GM19397 (cell line): ENCODE measurements around the gene NT5C2.

ENCODE experiments used
- ATAC-seq: cut with Tn5 transposase; IDR thresholded peaks from one replicate; pipeline ENCODE4 v1.9.1; 2021; ENCODE audit warnings: mild to moderate bottlenecking, moderate library complexity; ENCODE audit not compliant: unreplicated experiment

NT5C2 gene

DNA sequence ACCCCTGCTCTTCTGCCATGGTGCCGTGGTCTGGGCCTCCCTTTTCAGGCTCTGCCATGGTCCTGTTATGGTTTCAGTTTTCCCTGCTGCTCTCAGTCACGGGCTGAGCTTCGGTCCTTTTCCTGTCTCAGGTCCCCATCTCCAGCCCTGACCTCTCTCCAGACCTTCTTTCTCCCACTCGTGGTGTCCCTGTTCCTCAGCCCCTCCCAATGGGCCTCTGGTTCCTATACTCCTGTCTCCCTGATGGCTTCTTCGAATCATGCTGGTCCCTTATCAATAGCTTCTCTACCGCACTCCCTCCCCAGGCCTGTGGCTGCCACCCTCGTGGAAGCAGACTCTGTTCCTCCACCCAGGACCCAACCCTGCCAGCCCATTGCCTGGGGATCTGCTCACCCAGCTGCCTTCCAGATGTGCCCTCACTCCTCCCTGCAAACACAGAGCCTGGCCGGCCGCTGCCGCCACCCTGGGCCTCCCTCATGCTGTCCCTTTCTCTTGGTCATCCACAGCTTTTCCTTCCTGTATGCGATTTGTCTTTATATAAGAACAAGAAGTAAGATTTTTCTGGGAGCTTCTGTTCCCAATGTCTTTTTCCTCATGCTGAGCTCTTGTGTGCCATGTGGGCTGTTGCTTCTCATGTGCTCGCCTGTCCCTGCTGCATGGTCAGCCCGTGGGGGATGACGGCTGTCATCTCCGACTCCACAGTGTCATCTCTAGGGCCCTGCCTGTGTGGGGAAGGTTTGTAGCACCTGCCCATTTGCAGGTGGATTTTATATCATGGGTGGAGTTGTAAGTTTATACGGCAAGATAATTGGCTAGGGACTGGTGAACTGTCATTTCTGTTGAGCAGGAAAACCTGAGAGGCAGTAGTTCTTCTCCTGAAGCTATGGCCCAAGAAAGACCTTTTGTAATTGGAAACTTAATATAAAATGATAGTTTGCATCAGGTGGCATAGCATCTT, 126.7 kb downstream of the NT5C2 start:
- ATAC-seq = no peak

DNA sequence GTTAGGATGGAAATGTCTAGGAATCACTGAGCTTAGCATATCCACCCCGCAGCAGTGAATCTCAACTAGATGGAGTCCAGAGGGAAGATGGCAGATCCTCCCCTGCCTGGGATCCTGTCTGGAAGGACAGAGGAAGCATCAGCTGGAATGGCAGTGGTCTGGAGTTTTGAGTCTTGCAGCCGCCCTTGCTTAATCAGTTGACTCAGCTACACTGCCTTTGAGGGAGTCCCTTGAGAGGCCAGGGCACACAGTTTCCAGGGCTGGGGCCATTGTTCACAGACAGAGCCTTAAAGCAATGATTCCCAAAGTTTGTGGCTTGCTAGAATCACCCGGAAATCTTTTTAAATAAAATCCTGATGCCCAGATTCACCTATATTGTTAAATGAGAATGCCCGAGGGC, 128.1 kb downstream of the NT5C2 start:
- ATAC-seq = no peak

DNA sequence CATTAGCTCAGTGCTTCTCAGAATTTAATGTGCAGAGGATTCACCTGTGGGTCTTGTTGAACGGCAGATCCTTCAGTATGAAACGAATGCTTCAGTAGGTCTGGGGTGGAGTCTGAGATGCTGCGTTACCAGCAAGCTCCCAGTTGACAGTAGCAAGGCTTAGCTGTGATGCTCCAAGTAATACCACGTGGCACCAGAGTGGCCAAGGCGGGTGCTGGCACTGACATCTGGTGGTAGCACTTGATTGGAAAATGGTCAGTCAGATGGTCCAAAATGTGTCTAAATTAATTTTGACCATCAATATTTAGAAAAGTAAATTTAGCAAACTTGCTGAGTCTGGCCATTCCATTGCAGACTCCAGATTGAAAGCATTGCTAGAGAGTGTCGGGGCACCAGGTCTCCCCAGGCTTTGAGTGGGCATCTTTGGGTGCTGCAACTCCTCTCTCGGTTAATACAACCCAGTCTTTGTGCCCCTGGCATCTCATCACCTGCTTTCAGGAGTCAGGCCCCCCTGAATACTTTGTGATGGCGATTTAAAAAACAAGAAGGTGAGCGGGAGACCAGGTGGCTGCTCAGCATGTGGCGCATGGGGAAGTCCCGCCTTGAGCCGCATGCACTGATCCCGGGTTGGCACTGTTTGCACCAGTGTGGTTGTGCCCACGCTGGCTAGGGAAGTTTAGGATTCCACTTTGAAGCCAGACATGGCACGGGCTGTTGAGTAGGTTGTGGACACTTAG, 130.1 kb downstream of the NT5C2 start:
- no peak for ATAC-seq

DNA sequence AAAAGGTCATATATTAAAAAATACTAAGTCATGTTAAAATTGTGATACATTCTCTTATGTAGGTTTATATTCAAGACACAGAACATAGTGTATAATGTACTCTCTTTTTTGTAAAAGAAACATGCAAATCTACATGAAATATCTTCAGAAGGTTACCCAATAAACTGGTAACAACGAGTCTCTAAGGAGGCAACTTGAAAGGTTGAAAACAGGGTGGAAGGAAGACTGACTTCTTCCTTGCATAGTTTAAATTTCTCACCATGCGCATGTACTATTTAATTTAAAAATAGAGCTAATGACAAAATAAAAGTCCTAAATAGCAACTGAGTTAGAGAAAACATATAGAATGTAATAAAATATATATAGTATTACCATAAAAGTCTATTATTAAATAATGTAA, 132.5 kb downstream of the NT5C2 start:
- no peak for ATAC-seq

DNA sequence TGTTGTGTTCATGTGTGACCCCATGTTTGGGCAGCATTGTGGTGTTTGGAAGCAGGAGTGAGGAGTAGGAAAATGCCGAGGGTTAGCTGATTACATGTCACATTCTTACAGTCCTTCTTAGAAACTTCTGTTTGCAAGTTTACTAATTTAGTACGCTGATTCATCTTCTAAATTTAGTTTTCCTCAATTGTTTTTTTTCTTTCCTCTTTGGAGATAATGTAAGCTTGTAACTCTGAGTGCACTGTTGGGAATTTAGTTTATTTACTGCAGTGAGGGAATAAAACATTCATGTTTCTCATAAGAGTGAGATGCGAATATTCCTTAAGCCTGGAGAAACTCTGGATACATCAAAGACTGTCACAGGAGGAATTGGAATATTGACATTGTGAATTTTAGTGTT, 135.0 kb downstream of the NT5C2 start:
- no peak for ATAC-seq

DNA sequence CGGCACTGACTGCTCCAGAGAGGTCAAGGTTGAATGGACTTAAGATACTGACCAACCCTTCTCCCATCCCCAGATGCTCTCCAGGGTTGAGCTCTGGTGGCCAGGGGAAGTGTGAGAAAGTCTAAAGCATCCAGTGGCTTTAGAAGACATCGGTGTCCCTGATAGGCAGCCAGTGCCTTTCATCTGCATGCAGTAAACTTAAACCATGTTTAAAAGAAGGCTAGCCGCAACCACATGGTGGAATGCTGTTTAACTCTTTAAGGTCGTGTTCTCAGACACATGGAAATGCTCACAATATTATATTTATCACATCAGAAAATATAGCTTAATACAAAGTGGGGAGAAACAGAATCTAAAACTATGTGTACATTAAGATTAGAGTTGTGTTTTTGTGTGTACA, 138.0 kb downstream of the NT5C2 start:
- ATAC-seq = no peak

DNA sequence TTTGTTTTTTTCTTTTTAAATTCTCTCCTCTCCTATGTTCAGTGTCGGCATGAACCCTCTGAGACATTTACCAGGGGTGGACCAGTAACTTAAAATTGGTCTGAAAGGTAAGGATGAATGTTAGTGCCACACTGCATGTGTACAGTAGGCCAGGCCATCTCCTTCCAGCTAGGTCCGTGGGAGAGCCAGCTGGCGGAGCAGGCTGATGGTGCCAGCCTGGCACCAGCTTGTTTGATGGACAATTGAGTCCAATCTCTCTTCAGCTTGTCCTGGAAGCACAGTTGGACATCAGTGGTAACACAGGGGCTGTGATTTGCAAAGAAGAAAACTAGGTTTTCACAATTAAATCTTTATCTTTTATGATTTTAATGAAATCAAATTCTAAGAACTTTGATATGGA, 138.5 kb downstream of the NT5C2 start:
- no peak for ATAC-seq

DNA sequence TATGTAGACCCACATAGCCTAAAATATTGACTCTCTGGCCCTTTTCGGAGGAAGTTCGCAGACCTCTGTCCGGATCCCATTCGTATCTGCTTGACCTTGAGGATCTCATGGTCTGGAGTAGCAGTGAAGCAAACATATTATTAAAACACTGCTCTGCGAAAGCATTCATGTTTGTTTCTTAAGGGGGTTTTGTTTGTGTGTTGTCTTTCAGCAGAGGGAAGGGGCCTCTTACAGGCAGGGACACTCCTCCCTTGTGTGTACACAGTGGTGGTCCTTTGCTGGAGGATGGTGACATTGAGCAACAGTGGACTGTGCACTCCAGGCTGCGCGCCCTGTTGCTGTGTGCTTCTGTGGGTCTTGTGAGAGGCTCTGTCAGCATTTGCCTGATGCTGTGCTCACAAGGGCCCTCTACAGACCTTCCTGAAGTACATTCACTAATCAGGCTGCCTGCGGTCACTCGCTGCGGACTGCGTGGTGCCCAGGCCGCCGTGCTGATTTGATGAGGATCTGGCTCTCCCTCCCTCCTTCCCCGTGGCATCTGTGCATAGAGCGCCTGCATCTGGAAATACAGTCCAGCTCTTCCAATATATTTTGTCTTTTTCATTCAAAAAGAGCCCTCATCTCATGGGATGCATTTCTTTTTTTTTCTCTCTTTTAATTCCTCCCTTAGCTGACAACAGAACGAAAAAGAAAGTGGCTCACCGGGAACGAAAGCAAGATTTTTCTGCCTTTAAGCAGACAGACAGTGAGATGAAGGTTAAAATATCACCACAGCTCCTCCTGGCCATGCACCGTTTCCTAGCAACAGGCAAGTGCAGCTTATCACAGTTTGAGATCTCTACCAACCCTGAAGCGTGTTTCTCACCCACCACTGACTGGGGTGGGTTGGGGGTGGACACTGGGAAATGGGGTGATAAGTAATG, 139.2 kb downstream of the NT5C2 start:
- ATAC-seq = peak; percentile 63

DNA sequence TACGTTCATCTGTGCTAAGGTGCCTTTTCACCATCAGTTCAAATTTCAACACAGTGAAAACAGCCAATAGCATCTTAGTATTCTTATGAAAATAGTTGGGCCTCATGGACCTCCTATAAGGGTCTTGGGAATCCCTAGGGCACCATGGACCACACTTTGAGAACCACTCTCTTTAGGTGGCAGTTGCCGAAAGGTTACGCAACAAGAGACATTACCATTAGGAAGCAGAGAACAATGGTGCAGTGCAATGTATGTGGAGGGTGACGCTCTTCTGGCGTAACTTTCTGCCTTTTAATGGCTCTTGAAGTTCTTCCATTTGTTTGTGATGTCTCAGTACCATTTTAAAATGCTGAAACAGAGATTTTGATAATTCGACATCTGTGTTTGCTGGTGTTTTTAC, 143.8 kb downstream of the NT5C2 start:
- no peak for ATAC-seq

DNA sequence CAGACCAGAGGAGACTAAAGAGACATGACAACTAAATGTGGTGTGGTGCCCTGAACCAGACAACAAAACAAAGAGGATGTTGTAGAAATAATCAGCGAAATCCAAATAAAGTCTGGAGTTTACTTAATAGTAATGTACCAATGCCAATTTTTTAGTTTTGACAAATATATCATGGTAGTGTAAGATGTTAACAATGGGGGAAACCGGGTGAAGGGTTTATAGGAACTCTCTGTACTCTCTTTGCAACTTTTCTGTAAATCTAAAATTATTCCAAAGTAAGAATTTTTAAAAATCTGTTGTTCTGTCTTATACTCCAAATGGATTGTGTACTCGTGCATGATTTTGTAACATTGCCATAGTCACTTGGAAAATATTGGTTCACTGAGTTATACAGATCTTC, 145.7 kb downstream of the NT5C2 start:
- no peak for ATAC-seq

DNA sequence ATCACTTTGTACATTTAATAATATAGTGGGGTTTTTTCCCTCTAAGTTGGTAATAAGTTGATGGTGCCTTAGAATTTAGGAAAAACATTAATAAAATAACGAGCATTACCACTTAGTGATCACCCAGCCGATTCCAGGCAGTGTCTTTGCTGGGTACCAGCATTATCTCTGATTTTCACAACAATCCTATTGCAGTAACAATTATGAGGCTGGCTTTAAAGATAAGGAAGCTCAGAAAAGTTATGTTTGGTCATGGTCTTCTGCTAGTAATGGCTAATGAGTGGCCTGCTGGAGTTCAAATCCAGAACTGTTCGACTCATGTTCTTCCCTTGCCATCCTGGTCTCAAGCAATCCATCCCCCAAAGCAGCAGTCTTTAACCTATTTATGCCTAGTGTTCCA, 147.1 kb downstream of the NT5C2 start:
- no peak for ATAC-seq

DNA sequence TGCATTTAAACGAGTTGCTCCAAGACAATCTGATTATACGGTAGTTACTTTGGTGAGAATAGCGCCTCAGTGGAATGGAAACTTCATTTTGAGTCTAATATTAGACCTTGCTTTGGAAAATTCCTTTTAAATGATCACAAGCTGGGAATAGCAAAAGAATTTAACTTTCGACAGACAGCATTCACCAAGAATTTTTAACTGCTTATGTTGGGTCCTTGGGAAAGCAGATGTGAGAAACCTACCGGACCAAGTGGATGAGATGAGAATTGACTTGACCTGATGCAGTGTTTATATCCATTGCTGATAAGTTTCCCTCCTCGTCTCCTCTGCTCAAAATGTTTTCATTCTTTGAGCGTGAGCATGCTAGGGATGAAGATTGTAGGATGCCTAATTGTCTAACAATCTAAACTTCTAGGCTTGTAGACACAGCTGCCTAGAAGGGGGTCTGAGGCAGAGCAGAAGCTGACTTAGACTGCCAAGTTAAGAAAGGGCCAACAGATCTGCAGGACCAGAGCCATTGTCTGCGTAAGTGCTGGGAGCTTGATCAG, 148.1 kb downstream of the NT5C2 start:
- ATAC-seq = no peak

DNA sequence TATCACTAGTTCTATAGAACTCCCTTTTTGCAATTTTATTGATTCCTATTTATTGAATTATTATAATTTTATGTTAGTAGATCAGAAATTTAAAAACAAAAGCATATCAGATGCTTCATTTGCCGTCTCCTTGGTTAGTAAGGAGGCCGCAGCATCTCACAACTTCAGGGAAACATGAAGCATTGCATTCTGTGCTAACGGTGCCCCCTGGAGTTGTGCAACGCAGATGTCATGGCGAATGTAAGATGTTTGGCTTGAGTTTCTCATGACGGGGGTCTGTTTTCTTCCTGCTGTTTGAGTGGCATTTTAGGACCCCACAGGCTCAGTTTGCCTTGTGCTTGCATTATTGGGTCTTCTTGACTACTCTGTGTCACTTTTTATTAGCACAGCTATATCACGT, 150.2 kb downstream of the NT5C2 start:
- no peak for ATAC-seq

DNA sequence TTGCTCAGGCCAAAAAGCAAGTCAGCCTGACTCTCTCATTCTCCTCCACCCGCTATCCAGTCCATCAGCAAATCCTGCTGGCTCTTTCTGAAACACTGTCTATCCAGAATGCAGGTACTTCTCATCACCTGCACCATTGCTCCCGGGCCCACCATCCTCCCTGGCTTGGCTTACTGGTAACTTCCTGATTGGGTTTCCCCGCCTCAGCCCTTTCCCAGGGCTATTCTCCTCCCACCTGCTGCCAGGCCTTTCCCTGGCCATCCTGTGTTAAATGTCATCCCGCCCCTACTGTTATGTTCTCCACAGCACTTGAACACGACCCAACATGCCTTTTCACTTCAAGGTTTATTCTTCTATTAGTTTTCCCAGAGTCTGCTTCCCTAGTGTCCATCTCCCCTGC, 150.9 kb downstream of the NT5C2 start:
- no peak for ATAC-seq

DNA sequence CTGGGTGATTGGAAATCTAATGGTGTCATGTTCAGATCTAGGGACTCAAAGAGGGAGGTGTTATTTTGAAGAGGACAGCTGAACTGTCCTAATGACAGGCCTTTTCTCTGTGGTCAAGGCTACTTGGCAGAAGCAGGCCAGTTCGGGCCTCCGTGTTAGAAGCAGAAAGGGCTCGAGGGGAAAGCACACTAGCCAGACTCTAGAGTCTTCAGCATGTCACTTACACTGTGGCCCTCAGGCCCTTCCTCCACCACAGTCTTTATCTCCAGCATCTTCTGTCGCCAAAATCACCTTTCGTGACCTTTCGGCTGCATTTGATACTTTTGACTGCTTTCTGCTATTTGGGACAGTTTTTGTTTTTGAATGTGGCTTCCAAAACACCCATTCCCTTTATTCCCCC, 151.7 kb downstream of the NT5C2 start:
- ATAC-seq = no peak

DNA sequence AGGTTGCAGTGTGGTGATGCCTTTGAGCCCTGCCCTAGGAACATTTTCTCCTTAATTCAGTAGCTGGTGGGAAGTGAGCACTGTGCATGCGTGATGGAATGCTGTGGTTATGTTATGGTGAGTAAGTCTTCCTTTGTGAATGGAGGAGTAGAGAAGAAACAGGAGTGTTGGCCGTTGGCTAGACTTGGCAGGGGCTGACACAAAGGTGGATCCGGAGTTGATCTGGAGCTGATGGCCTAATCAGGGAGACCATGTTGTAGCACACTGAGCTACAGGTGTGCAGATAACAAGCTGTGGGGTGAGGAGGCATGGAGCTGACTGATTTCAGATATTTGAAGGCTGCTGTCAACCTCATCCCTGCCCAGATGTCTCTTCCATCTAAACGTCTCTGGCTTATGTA, 152.7 kb downstream of the NT5C2 start:
- no peak for ATAC-seq

DNA sequence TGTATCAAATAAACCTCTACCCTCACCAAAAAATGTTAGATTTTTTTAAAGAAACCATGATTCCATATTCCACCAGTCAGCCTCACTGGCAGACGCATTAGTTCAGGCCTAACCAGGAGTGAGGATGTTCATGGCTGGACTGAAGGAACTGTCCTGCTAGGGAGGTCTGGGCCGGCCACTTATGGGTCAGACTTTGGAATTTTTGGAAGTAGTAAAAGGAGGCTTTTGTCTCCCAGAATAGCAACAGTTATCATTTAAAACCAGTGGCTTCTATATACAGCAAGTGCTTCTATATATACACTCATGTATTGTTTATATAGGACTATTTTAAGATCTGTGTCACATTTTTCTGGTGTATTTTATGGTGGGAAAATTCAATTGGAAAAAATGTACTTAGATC, 154.5 kb downstream of the NT5C2 start:
- ATAC-seq = no peak
